RWPE1 (cell line): Measurements from ENCODE around the gene SLC12A7.

Experiments used
- CTCF ChIA-PET: fragments of 350-600 bp; sonication (Branson Sonifier 250); formaldehyde crosslinking; extraction: SDS; loops from one replicate; lab custom pipeline; 2021; lab: Yijun Ruan, JAX
- POLR2A ChIA-PET: fragments of 400-600 bp; formaldehyde crosslinking; extraction: SDS; loops from one replicate; lab custom pipeline; 2020; ENCODE audit warnings: antibody characterized with exemption; ENCODE audit not compliant: low non-redundant PET; lab: Yijun Ruan, JAX
- DNase-seq: peaks from one replicate; pipeline ENCODE4 v3.0.0; 2012; ENCODE audit warnings: low spot score
- H3K27ac ChIP-seq: fragments of 450-650 bp; 2 replicates; pipeline ENCODE4 v1.5.1; 2017
- CTCF ChIP-seq: fragments of 450-650 bp; conservative IDR thresholded peaks from 2 replicates; pipeline ENCODE4 v1.5.1; 2017; ENCODE audit warnings: low read depth, mild to moderate bottlenecking

The SLC12A7 gene

DNA sequence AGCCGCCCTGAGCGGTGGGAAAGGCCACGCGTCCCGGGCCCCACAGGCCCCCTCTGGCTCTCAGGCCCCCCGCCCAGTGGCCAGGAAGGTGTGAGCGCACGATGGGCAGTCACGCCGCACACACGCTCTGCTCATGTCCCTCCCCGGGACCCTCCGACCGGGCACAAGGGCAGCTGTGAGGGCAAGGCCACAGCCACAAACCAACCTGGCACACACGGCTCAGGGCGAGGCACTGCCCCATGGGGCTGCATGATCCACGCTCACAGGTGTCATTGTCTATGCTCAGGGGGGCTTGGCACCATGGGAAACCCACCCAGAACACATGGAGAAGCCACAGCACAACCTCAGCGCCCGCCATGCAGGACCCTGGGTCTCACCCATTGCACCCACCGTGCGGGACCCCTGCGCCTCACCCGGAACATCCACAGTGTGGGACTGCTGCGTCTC is 51.3 kb downstream of the SLC12A7 start:
- ChIA-PET CTCF (no interaction called here), POLR2A (no interaction called here)
- no peak overlapping the region for H3K27ac ChIP-seq
- TF ChIP-seq CTCF: no peak
- no peak for DNase-seq

- ChIA-PET CTCF (no interaction called here), POLR2A (no interaction called here)
Observed at GRCh38 chr5:1059884-1060263, 52.0 kb downstream of the SLC12A7 start.

GRCh38 chr5:1058988-1059883 is 52.6 kb downstream of the SLC12A7 start:
- TF ChIP-seq CTCF: no peak
- ChIA-PET CTCF (interaction anchor here (0.5 kb wide), 1 partner anchor 9 kb away, joined by 3 read pairs; no protein-coding TSS in a partner anchor), POLR2A (interaction anchor here (0.8 kb wide), 1 partner anchor 20 kb away, joined by 3 read pairs; no protein-coding TSS in a partner anchor)
- H3K27ac ChIP-seq: no peak overlapping the region
- no peak for DNase-seq

More at GRCh38 chr5:1059884-1060263, 52.0 kb downstream of the SLC12A7 start:
- no peak for TF ChIP-seq CTCF
- DNase-seq: no peak
- no peak overlapping the region for H3K27ac ChIP-seq

- CTCF ChIA-PET: no interaction called here
- no peak for TF ChIP-seq CTCF
- no peak for DNase-seq
- H3K27ac ChIP-seq: no peak overlapping the region
- POLR2A ChIA-PET: interaction anchor here (0.8 kb wide), 1 partner anchor 19 kb away, joined by 3 read pairs; no protein-coding TSS in a partner anchor
Observed at GRCh38 chr5:1058083-1058945, 53.5 kb downstream of the SLC12A7 start.

DNA sequence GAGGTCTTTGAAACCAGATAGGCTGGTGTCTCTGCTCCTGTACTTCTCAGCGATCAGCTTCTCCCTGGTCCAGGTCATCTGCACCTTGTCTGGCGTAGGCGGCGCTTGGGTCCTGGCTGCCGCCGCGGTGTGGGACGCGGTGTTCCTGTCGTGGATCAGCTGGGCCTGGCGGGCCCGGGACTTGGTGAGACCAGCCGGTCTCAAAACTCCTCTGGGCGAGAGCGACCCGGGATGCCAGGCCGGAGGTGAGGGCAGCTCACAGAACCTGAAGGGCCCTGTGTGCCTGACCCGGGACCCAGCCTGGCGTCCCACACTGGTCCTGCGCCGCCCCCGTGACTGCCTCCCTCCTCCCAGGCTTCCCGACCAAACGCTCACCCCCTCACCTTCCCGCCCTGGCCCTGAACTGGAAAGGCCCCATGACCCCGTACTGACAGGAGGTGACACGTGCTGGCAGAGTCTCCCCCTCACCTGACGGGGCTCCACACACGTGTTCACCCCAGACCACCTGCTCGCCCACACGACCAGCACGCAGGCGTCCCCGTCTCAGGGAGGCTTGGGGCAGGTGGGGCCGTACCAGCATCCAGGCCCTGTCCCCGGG is 54.3 kb downstream of the SLC12A7 start:
- ChIA-PET CTCF (interaction anchor here (0.5 kb wide), 1 partner anchor 80 kb away, joined by 5 read pairs; no protein-coding TSS in a partner anchor), POLR2A (no interaction called here)
- DNase-seq: no peak
- peak overlapping the region; percentile 30; the same call in 1 of the 2 replicates for H3K27ac ChIP-seq
- TF ChIP-seq CTCF: no peak
